Liver (tissue), 9 donors: Measurements from ENCODE around the gene SLC12A8. TPM values are rescaled to one million over a fixed set of nuclear protein-coding genes. Genes with fewer than 3 reads are reported as not detected.

Experiments
- DNase-seq: peaks from one replicate; pipeline ENCODE4 v3.0.0-alpha.2; 2017; ENCODE audit warnings: low spot score
- H3K27ac ChIP-seq, 2 donors: one replicate each; pipeline ENCODE4 v1.7.0; 2013; ENCODE audit warnings: inconsistent platforms in 2 of 2, low read length in 2 of 2, control low read depth in 1 of 2, low read depth in 1 of 2, mild to moderate bottlenecking in 1 of 2
- H3K27me3 ChIP-seq, 4 donors: one replicate each; pipeline versions ENCODE4 v1.6.1 to v1.7.0; 2013; ENCODE audit warnings: low read length in 3 of 4, inconsistent platforms in 1 of 4, mild to moderate bottlenecking in 1 of 4, moderate library complexity in 1 of 4; ENCODE audit not compliant: control insufficient read depth in 4 of 4, insufficient read depth in 4 of 4
- H3K36me3 ChIP-seq, 4 donors: one replicate each; pipeline versions ENCODE4 v1.6.1 to v1.7.0; 2013; ENCODE audit warnings: low read length in 3 of 4, mild to moderate bottlenecking in 3 of 4, low read depth in 1 of 4, moderate library complexity in 1 of 4; ENCODE audit not compliant: control insufficient read depth in 4 of 4, insufficient read depth in 3 of 4
- H3K4me1 ChIP-seq, 4 donors: one replicate each; pipeline versions ENCODE4 v1.6.1 to v1.7.0; 2013; ENCODE audit warnings: low read length in 3 of 4, mild to moderate bottlenecking in 3 of 4, moderate library complexity in 1 of 4; ENCODE audit not compliant: control insufficient read depth in 4 of 4, insufficient read depth in 4 of 4
- H3K4me3 ChIP-seq, 3 donors: one replicate each; pipeline versions ENCODE4 v1.6.1 to v1.7.0; 2013; ENCODE audit warnings: low read length in 3 of 3, control low read depth in 1 of 3, low read depth in 1 of 3, mild to moderate bottlenecking in 1 of 3
- H3K9ac ChIP-seq, 2 donors: one replicate each; pipeline ENCODE4 v1.7.0; 2013; ENCODE audit warnings: low read length in 2 of 2, mild to moderate bottlenecking in 2 of 2, moderate library complexity in 2 of 2, control low read depth in 1 of 2, low read depth in 1 of 2
- H3K9me3 ChIP-seq, 4 donors: one replicate each; pipeline versions ENCODE4 v1.6.1 to v1.7.0; 2013; ENCODE audit warnings: low read length in 3 of 4; ENCODE audit not compliant: control insufficient read depth in 4 of 4
- EGR1 ChIP-seq, 2 donors: IDR thresholded peaks; 2 replicates each; pipeline ENCODE4 v1.6.1; 2016 to 2018; ENCODE audit warnings: antibody characterized with exemption in 2 of 2, low read depth in 2 of 2
- FOXA1 ChIP-seq: IDR thresholded peaks from 2 replicates; pipeline ENCODE4 v1.6.1; 2016; ENCODE audit warnings: antibody characterized with exemption
- FOXA2 ChIP-seq: IDR thresholded peaks from 2 replicates; pipeline ENCODE4 v1.6.1; 2016; ENCODE audit warnings: antibody characterized with exemption
- GABPA ChIP-seq, 2 donors: IDR thresholded peaks in 1 of 2; conservative IDR thresholded peaks in 1 of 2; 2 replicates each; pipeline ENCODE4 v1.6.1; 2016; ENCODE audit warnings: antibody characterized with exemption in 2 of 2, mild to moderate bottlenecking in 1 of 2, moderate library complexity in 1 of 2
- HNF4A ChIP-seq, 2 donors: conservative IDR thresholded peaks; 2 replicates each; pipeline ENCODE4 v1.6.1; 2016; ENCODE audit warnings: antibody characterized with exemption in 2 of 2, mild to moderate bottlenecking in 2 of 2
- HNF4G ChIP-seq: IDR thresholded peaks from 2 replicates; pipeline ENCODE4 v1.6.1; 2016; ENCODE audit warnings: antibody characterized with exemption
- JUND ChIP-seq, 2 donors: IDR thresholded peaks; 2 replicates each; pipeline ENCODE4 v1.6.1; 2016; ENCODE audit warnings: antibody characterized with exemption in 2 of 2
- MAX ChIP-seq: IDR thresholded peaks from 2 replicates; pipeline ENCODE4 v1.6.1; 2016; ENCODE audit warnings: antibody characterized with exemption
- NR2F2 ChIP-seq: IDR thresholded peaks from 2 replicates; pipeline ENCODE4 v1.6.1; 2016; ENCODE audit warnings: antibody characterized with exemption
- RAD21 ChIP-seq, 2 donors: IDR thresholded peaks; 2 replicates each; pipeline ENCODE4 v1.6.1; 2016; ENCODE audit warnings: antibody characterized with exemption in 2 of 2, mild to moderate bottlenecking in 2 of 2
- RXRA ChIP-seq, 2 donors: IDR thresholded peaks; 2 replicates each; pipeline ENCODE4 v1.6.1; 2017 to 2018; ENCODE audit warnings: antibody characterized with exemption in 2 of 2, mild to moderate bottlenecking in 1 of 2
- SP1 ChIP-seq: IDR thresholded peaks from 2 replicates; pipeline ENCODE4 v1.6.1; 2018; ENCODE audit warnings: antibody characterized with exemption, mild to moderate bottlenecking
- TAF1 ChIP-seq: conservative IDR thresholded peaks from 2 replicates; pipeline ENCODE4 v1.6.1; 2016; ENCODE audit warnings: antibody characterized with exemption, mild to moderate bottlenecking
- YY1 ChIP-seq: IDR thresholded peaks from 2 replicates; pipeline ENCODE4 v1.6.1; 2016; ENCODE audit warnings: antibody characterized with exemption, mild to moderate bottlenecking
- WGBS: extraction: QIAGEN DNeasy Blood & Tissue Kit; methylation state at CpG from one replicate; pipeline ENCODE4 v1.1.7; 2013; 5-methylcytosine and 5-hydroxymethylcytosine counted together
- polyA plus RNA-seq, 2 donors: library from polyadenylated mRNA; stranded (reverse) in 1 of 2; unstranded in 1 of 2; fragments of 200-250 nt in 1 of 2; fragments of >200 nt in 1 of 2; fragmentation: Nextera tagmentation in 1 of 2; extraction: Ambion mirVana in 1 of 2; gene quantifications; one replicate each; pipeline versions ENCODE4 v1.2.1 to v1.2.3, GENCODE V29; 2013 to 2015
- total RNA-seq, 2 donors: library from RNA; depleted of rRNA; stranded (reverse); fragments of >200 nt; gene quantifications; one replicate each; pipeline ENCODE4 v1.2.3, GENCODE V29; 2014
- TF ChIP-seq, protein P1 (sequence below): IDR thresholded peaks from 2 replicates; pipeline ENCODE4 v1.6.1; 2016; ENCODE audit warnings: antibody characterized with exemption, mild to moderate bottlenecking
- TF ChIP-seq, protein P2 (sequence below): IDR thresholded peaks from 2 replicates; pipeline ENCODE4 v1.6.1; 2016; ENCODE audit warnings: antibody characterized with exemption
- donor health status: healthy.
- donor health status: healthy.
- donor health status: healthy.
- donor health status: healthy.
- donor health status: healthy.

SLC12A8 gene
- total and polyA plus RNA-seq, 4 donors = 2.7 to 20.3 (median 5.5) TPM

DNA sequence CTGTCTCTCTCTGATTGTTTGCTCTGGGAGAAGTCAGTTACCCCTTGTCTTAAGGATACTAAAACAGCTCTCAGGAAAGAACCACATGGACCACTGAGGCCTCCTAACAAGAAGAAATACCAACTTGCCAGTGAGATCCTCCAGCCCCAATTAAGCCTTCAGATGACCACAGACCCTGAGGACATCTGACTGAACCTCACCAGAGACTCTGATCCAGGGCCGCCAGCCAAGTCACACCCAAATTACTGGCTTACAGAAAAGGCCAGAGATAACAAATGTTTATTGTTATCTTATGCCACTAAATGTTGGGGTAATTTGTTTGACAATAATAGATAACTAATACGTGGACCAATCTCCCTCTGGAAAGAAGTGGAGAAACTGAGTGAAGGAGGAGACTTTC lies 40.2 kb downstream of the SLC12A8 start (continued):
- TF ChIP-seq EGR1 (IDR thresholded peaks at IDR 0.05; ENCODE audit: low read depth in 2 of 2) = no peak
- TF ChIP-seq RAD21 (IDR thresholded peaks at IDR 0.05) = no peak
- TF ChIP-seq NR2F2 = no peak
- TF ChIP-seq FOXA1 = no peak

DNA sequence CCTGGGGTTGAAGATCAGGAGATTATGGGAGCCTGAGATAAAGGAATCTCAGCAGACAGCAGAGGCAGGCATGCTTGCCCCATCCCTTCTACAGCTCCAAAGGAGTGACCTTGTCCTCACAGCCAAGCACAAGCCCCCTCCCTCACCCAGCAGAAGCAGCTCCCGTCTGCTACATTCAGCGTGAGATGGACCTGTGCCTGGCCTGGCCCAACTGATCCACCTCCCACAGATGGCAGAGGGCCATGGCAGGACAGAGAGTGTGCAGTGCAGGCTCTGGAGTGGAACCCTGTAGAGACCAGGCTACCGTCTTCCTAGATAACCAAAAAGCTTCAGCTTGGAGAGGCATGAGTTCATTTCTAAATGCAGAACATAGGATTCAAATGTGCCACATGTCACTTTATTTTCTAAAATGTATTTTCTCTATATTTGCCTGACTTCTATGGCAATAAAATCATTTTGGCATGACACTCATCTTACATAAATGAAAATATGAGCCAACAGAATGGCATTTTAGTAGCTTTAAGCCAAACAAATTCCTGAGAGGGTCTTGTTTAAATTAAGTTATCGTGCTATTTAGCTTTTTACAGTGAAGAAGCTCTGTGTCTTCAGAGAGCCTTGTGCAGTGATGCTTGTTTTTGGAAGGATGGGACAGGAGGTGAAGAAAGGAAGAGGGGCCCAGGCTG lies 43.7 kb downstream of the SLC12A8 start:
- Histone ChIP-seq H3K4me3 (no peak overlapping the region), H3K27ac (no peak overlapping the region), H3K27me3 (no peaks in the 10 kb centered on the region), H3K4me1 (no peaks in the 10 kb centered on the region), H3K36me3 (no peaks in the 10 kb centered on the region), H3K9me3 (no peaks in the 10 kb centered on the region), H3K9ac (no peak overlapping the region)
- no peak for TF ChIP-seq HNF4G
- TF ChIP-seq GABPA (IDR thresholded peaks at IDR 0.05 in 1 of 2, conservative IDR thresholded peaks at IDR 0.05 in 1 of 2) = no peak
- TF ChIP-seq SP1 = no peak
- TF ChIP-seq, protein P1, sequence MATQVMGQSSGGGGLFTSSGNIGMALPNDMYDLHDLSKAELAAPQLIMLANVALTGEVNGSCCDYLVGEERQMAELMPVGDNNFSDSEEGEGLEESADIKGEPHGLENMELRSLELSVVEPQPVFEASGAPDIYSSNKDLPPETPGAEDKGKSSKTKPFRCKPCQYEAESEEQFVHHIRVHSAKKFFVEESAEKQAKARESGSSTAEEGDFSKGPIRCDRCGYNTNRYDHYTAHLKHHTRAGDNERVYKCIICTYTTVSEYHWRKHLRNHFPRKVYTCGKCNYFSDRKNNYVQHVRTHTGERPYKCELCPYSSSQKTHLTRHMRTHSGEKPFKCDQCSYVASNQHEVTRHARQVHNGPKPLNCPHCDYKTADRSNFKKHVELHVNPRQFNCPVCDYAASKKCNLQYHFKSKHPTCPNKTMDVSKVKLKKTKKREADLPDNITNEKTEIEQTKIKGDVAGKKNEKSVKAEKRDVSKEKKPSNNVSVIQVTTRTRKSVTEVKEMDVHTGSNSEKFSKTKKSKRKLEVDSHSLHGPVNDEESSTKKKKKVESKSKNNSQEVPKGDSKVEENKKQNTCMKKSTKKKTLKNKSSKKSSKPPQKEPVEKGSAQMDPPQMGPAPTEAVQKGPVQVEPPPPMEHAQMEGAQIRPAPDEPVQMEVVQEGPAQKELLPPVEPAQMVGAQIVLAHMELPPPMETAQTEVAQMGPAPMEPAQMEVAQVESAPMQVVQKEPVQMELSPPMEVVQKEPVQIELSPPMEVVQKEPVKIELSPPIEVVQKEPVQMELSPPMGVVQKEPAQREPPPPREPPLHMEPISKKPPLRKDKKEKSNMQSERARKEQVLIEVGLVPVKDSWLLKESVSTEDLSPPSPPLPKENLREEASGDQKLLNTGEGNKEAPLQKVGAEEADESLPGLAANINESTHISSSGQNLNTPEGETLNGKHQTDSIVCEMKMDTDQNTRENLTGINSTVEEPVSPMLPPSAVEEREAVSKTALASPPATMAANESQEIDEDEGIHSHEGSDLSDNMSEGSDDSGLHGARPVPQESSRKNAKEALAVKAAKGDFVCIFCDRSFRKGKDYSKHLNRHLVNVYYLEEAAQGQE = no peak
- TF ChIP-seq RAD21 (IDR thresholded peaks at IDR 0.05) = no peak
- no peak for TF ChIP-seq NR2F2
- no peak for TF ChIP-seq YY1
- WGBS = 92% methylated on average over 4 of the region's 4 CpGs
- no peak for DNase-seq

DNA sequence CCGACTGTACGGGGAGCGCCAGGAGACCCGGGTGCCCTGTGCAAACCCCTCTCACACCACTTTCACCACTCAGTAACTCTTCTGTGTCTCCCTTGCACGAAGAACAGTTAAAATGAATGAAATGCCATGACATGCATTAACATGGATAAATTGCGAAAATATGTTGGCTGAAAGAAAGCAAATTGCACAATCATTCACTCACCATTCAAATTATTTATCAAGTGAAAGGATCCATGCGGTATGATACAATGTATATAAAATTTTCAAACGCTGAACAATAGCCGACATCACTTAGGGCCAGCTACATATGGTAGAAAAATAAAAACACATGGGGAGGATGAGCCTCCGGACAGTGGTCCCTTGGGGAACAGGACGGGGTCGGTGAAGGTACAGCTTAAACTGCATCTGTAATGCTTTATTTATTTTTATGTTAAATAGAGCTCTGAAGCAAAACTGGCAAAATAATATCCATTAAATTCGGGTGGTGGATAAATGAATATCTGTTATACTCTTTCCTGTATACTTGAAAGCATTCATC lies 45.9 kb downstream of the SLC12A8 start:
- Histone ChIP-seq H3K9ac (no peak overlapping the region), H3K9me3 (no peaks in the 10 kb centered on the region), H3K36me3 (no peaks in the 10 kb centered on the region), H3K4me3 (no peak overlapping the region), H3K27me3 (no peaks in the 10 kb centered on the region), H3K4me1 (no peaks in the 10 kb centered on the region), H3K27ac (no peak overlapping the region)
- WGBS = 94% methylated on average over 13 of the region's 13 CpGs
- no peak for DNase-seq
- TF ChIP-seq TAF1 = no peak
- TF ChIP-seq YY1 = no peak
- TF ChIP-seq SP1 = no peak
- no peak for TF ChIP-seq MAX
- TF ChIP-seq RXRA (IDR thresholded peaks at IDR 0.05) = no peak
- no peak for TF ChIP-seq HNF4A (conservative IDR thresholded peaks at IDR 0.05)
- TF ChIP-seq, protein P1 = no peak
- TF ChIP-seq FOXA2 = no peak
- TF ChIP-seq GABPA (IDR thresholded peaks at IDR 0.05 in 1 of 2, conservative IDR thresholded peaks at IDR 0.05 in 1 of 2) = no peak
- TF ChIP-seq, protein P2, sequence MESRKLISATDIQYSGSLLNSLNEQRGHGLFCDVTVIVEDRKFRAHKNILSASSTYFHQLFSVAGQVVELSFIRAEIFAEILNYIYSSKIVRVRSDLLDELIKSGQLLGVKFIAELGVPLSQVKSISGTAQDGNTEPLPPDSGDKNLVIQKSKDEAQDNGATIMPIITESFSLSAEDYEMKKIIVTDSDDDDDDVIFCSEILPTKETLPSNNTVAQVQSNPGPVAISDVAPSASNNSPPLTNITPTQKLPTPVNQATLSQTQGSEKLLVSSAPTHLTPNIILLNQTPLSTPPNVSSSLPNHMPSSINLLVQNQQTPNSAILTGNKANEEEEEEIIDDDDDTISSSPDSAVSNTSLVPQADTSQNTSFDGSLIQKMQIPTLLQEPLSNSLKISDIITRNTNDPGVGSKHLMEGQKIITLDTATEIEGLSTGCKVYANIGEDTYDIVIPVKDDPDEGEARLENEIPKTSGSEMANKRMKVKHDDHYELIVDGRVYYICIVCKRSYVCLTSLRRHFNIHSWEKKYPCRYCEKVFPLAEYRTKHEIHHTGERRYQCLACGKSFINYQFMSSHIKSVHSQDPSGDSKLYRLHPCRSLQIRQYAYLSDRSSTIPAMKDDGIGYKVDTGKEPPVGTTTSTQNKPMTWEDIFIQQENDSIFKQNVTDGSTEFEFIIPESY = no peak
- no peak for TF ChIP-seq JUND (IDR thresholded peaks at IDR 0.05)
